ENCODE measurements around the gene CPVL. TPM values are rescaled to one million over a fixed set of nuclear protein-coding genes. Genes with fewer than 3 reads are reported as not detected.

CPVL gene
- polyA plus RNA-seq, 2 of the 4 experiments (the other 2 are of a cell fraction): 0.05 TPM; not detected in 1

- TF ChIP-seq ZC3H11A (IDR thresholded peaks at IDR 0.05) (no peak), ZNF302 (CRISPR knock-in tag; IDR thresholded peaks at IDR 0.05) (no peak), ESRRA (IDR thresholded peaks at IDR 0.05; ENCODE audit: borderline replicate concordance, low read length) (no peak), SREBF2 (IDR thresholded peaks at IDR 0.05) (no peak), HES2 (IDR thresholded peaks at IDR 0.05) (no peak), HEYL (CRISPR knock-in tag; IDR thresholded peaks at IDR 0.05) (no peak), MAFK (IDR thresholded peaks at IDR 0.05; ENCODE audit: partially characterized antibody) (no peak), TP53 (CRISPR knock-in tag; IDR thresholded peaks at IDR 0.05) (no peak), CHD4 (IDR thresholded peaks at IDR 0.05; ENCODE audit: borderline replicate concordance) (no peak), NR3C1 (IDR thresholded peaks at IDR 0.05) (no peak), RNF2 (IDR thresholded peaks at IDR 0.05; ENCODE audit: borderline replicate concordance, low read depth) (no peak), JUNB (IDR thresholded peaks at IDR 0.05) (no peak), CEBPB (IDR thresholded peaks at IDR 0.05) (no peak), RAD21 (conservative IDR thresholded peaks at IDR 0.05 in 1 of 2, IDR thresholded peaks at IDR 0.05 in 1 of 2) (no peak)
- no peaks in the 10 kb centered on the region for H3K4me1 ChIP-seq
- 0 out of 3 replicates have a peak, but pooled peaks cover 2% of the 10 kb centered on the region for H3K9me3 ChIP-seq
- ChIA-PET CTCF (interaction anchor here (0.6 to 3.1 kb wide), 4 partner anchors 10 to 428 kb away, joined by 3 to 8 read pairs (median 4); no protein-coding TSS in a partner anchor), POLR2A (no interaction called here)
- no peak overlapping the region for H3K27ac ChIP-seq
- 35% methylated on average over 8 of the region's 8 CpGs for WGBS (ENCODE audit: missing lambda C conversion rate)
- no peak for DNase-seq (ENCODE audit: low read depth in 1 of 2, low spot score in 1 of 2)
- no peak overlapping the region for H3K4me2 ChIP-seq
- ATAC-seq: no peak
- FAIRE-seq: no peak
- no peak overlapping the region for H3K4me3 ChIP-seq
These were observed 165.7 kb downstream of the CPVL start for GRCh38 chr7:28980451-28981160.

DNA sequence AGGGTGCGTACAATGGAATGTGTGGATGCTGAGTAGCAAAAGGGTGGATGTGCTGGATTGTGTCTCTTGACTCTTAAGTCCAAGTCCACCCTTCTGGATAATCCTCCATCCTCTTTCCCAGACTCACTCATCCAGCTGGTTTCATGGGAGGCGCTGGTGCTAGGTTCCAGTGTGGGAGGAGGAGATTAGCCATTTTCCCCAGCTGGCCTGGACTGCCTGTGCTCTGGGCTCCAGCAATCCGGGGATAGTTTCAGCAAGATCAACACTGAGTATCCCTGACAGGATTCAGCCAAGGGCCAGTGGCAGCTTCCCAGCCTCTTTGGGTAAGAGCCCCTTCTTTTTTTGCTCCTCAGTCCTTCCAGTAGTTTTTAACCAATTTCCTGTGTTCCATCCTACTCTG lies 166.6 kb downstream of the CPVL start:
- no peak for TF ChIP-seq RNF2 (IDR thresholded peaks at IDR 0.05; ENCODE audit: borderline replicate concordance, low read depth)
- TF ChIP-seq, protein P1, sequence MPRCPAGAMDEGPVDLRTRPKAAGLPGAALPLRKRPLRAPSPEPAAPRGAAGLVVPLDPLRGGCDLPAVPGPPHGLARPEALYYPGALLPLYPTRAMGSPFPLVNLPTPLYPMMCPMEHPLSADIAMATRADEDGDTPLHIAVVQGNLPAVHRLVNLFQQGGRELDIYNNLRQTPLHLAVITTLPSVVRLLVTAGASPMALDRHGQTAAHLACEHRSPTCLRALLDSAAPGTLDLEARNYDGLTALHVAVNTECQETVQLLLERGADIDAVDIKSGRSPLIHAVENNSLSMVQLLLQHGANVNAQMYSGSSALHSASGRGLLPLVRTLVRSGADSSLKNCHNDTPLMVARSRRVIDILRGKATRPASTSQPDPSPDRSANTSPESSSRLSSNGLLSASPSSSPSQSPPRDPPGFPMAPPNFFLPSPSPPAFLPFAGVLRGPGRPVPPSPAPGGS (IDR thresholded peaks at IDR 0.05): no peak
- H3K4me1 ChIP-seq: no peaks in the 10 kb centered on the region
- H3K4me2 ChIP-seq: no peak overlapping the region
- no peak overlapping the region for H3K4me3 ChIP-seq
- FAIRE-seq (no peak), DNase-seq (ENCODE audit: low read depth in 1 of 2, low spot score in 1 of 2) (no peak), ATAC-seq (no peak)
- 0 out of 3 replicates have a peak, but pooled peaks cover 8% of the 10 kb centered on the region for H3K9me3 ChIP-seq
- ChIA-PET POLR2A (interaction anchor here (0.6 kb wide), 1 partner anchor 23 kb away, joined by 6 read pairs; no protein-coding TSS in a partner anchor), CTCF (interaction anchor here (3.1 kb wide), 1 partner anchor 53 kb away, joined by 8 read pairs; no protein-coding TSS in a partner anchor)
- H3K27ac ChIP-seq: no peak overlapping the region
- 23% methylated on average over 3 of the region's 3 CpGs for whole genome bisulfite sequencing (ENCODE audit: missing lambda C conversion rate)

GRCh38 chr7:28977881-28978280 lies 168.5 kb downstream of the CPVL start:
- TF ChIP-seq RAD21 (conservative IDR thresholded peaks at IDR 0.05 in 1 of 2, IDR thresholded peaks at IDR 0.05 in 1 of 2) (no peak), FOSL2 (IDR thresholded peaks at IDR 0.05) (no peak), FOSL2 (CRISPR knock-in tag; IDR thresholded peaks at IDR 0.05) (no peak), KDM1A (IDR thresholded peaks at IDR 0.05; ENCODE audit: low read depth) (no peak), RARB (CRISPR knock-in tag; IDR thresholded peaks at IDR 0.05) (no peak), EHMT2 (IDR thresholded peaks at IDR 0.05; ENCODE audit: low read depth) (no peak)
- no peak for FAIRE-seq
- Histone ChIP-seq H3K27ac (no peak overlapping the region), H3K4me3 (no peak overlapping the region), H3K9me3 (peaks cover 21% of the 10 kb centered on the region; the same call in 1 of the 3 replicates), H3K4me1 (no peaks in the 10 kb centered on the region), H3K4me2 (no peak overlapping the region)
- WGBS (ENCODE audit: missing lambda C conversion rate): 0% methylated on average over 1 of the region's 1 CpG
- POLR2A ChIA-PET: no interaction called here
- no peak for ATAC-seq
- DNase-seq (ENCODE audit: low read depth in 1 of 2, low spot score in 1 of 2): no peak
- CTCF ChIA-PET: no interaction called here

Data from A549 (cell line).